NCI-H526 (cell line): Measurements from ENCODE around the gene CPEB2.

Experiments
- DNase-seq, 2 experiments: peaks; one replicate each; lab custom pipeline; 2025; lab: John Stamatoyannopoulos, UW

The CPEB2 gene

DNA sequence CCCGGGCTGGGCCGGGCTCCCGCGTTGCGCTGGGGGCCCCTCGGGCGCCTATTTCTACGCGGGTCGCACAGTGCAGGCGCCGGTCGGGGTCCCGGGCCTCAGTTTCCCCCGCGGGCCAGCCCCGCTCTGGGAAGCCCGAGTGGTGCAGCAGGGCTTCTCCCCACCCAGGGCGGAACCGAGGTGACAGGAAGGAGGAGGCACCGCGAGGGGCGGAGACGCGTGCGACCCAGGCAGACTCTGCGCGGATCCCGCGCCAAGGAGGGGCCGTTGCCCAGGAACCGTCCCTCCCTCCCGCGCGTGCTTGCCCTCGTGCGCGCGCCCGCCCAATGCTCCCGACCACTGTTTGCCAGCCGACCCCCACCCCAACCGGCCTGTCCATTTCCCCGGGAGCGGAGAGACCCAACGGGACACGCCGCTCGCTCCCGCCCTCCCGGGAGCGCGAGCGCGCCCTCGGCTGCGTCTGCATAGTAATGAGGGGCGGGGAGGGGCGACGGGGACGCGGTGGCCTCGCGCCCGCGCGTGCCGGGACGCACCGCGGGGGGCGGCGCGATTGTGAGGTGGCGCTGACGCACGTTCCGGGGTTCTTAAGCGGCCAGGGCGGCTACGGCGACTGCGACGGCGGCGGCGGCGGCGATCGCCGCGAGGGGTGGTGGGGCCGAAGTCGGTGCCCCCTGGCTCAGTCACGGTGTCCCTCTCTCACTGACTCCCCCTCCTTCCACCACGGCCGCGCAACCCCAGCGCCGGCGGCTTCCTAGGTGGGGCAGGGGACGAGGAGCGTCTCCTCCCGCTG is at the start of gene CPEB2:
Gene CPEB2, plus strand, starts transcription at position 613 of the 790 bp plus-strand sequence. CDS start 193 bp downstream, outside the sequence.
- peak in 1 of 2 experiments; percentile 81 for DNase-seq

DNA sequence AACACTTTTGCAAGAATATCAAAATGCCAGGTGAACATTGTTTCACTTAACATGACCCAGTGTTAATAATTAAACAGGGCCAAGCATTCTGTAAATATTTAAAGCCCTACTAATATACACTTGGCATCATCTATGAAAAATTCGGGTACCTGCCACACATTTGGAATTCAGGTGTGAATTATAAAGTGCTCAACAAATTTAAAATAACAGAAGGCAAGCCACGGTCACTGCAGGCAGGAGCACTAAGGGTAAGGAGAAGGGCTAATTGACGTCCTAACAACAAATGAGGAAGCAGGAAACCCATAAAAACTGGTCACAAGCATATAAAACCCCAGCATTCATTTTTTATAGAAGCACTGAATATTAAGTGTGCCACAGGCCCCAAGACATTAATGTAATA is 43.8 kb upstream of the CPEB2 start:
- DNase-seq, result no peak

- no peak for DNase-seq
These were observed 41.0 kb upstream of the CPEB2 start for GRCh38 chr4:14961292-14961691.

GRCh38 chr4:14965071-14965470 is 37.2 kb upstream of the CPEB2 start:
- DNase-seq, result no peak

DNA sequence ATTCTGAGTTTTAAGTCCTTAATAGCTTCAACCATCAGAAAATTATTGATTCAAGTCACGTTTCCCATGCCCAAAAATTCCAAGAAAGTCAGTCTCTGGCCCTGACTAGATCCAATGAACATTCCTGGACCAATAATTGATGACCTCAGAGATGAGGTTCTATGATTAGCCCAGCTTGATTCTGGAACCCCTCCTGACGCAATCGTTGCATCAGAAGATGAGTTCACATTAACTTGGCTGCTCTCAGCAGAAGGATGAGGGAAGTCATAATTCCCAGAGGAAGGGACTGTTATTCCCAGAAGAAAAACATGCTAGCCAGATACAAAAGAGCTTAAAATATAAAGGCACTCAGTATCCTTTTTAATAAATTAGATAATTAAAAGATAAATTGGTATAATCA is 34.3 kb upstream of the CPEB2 start:
- DNase-seq, result no peak

GRCh38 chr4:14977830-14978229 is 24.5 kb upstream of the CPEB2 start:
- no peak for DNase-seq

GRCh38 chr4:14984448-14984847 is 17.8 kb upstream of the CPEB2 start:
- no peak for DNase-seq

DNA sequence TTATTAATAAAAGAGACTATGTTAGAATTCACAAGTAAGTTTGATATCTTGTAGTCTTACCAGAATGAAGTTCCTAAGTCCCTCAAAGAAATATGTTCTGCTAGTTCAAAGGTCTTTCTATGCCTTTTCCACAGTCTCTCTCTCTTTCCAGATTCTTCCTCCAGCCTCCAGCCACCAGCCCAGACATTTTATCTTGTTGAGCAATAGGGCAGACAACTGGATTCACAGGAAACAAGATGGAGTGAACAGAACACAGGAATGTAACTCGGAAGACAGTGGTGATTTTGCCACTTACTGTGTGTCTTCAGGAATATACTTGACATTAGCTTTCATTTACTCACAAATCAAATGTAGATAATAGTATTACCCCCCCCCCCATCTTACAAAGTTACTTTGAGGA is 17.1 kb upstream of the CPEB2 start:
- DNase-seq, result no peak

DNA sequence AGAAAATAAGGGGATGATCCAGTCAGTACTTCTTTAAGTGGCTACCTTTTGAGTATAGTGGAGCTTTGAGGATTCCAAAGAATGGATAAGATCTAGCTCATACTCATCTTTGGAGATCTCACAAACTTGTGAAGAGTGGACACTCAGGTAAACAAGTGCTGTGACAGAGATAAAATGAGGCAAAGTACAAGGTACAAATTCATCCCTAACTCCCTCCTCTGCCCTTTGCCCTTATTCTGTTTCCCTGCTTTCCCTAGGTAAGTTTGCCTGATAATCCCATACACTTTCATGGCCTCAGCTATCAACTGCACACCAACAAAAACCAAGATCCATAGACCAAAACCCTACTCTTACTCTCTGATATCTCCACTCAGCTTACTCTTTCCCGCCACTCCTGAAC is 16.4 kb upstream of the CPEB2 start:
- no peak for DNase-seq

DNA sequence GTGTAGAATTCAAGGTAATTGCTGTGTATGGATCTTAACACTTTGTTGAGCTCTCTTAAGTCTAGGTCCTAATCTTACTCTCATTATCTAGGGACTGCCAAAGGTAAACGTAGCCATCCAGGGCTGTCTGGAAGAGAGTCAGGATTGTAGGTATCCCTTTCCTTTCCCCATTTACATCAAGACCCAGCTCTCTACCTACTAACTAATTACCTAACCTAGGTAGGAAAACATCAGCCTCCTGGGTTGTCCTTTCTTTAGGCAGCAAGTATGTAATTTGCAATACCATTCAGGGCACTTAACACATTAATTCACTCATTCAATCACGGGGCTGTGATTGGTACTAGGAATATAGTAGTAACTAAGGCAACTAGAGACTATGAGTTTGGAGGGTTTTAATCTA is 15.2 kb upstream of the CPEB2 start:
- no peak for DNase-seq

DNA sequence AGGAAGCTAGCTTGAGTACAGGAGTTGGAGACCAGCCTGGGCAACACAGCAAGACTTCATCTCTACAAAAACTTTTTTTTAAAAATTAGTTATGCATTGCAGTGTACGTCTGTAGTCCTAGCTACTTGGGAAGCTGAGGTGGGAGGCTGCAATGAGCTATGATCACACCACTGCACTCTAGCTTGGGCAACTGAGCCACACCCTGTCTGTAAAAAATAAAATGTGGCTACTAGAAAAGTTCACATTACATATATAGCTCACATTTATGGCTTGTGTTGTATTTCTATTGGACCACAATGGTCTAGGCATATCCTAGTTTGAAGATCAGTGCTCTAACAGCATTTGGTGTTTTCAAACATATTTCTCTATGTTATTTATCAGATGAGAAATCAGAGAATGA is 11.8 kb upstream of the CPEB2 start:
- DNase-seq, result no peak

- DNase-seq, result no peak
These were observed 8.0 kb upstream of the CPEB2 start for GRCh38 chr4:14994242-14994641.

DNA sequence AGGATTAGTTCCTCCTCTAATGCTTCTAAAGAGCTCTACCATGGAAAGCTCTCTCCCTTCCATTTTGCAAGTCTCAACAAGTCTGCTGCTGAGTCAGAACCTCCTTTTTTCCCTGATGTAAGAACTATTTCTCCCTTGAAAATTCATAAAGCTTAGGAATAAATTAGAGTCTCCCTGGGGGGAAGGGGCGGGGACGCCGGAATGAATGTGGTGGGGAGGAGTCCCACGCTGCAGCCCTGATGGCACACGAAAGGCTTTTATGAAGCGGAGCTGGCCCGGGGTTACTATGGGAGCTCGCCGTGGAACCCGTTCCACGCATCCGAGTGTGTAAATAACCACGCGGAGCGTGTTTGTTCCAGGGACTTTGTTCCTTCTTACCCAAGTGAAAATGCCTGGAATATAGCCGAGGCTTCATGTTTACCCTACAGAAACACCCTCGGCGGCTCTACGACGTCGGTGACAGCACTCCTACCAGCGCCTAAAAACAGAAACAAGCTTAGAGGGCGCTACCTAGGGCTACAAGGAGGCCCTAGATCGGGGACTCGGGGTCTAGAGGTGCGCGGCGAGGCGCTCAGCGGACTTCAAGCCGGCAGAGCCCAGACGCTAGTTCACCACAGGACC is 923 bp upstream of the CPEB2 start:
- DNase-seq, result peak in 1 of 2 experiments; percentile 15

GRCh38 chr4:15002659-15003400 is 549 bp downstream of the CPEB2 start:
- DNase-seq, result peak; percentile 10 to 53

GRCh38 chr4:15003401-15003890 is 1.2 kb downstream of the CPEB2 start:
- peak in 1 of 2 experiments; percentile 56 for DNase-seq

DNA sequence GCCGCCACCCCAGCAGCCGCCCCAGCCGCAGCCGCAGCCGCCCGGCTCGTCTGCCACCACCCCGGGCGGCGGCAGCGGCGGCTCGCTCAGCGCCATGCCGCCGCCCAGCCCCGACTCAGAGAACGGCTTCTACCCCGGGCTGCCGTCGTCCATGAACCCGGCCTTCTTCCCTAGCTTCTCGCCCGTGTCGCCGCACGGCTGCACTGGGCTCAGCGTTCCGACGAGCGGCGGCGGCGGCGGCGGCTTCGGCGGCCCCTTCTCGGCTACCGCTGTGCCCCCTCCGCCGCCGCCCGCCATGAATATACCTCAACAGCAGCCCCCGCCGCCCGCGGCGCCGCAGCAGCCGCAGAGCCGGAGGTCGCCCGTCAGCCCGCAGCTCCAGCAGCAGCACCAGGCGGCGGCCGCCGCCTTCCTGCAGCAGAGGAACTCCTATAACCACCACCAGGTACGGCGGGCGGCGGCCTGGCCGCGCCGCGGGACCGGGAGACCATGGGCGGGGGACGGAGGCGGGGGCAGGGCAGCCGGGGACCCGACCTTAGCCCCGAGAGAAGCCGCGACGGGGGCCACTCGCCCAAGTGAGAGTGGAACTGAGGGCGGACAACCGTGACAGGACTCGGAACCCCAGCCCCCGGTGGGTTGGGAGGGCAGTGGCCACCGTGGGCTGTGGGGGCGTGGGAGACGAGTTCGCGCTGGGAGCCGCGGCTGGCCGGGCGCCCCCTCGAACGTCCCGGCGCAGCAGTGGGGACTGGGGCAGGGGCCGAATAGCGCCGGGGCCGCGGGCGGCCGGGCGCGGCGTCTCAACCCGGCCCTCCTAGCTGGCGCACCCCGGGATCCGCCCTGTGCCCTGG is 1.8 kb downstream of the CPEB2 start:
- DNase-seq, result peak in 1 of 2 experiments; percentile 56

DNA sequence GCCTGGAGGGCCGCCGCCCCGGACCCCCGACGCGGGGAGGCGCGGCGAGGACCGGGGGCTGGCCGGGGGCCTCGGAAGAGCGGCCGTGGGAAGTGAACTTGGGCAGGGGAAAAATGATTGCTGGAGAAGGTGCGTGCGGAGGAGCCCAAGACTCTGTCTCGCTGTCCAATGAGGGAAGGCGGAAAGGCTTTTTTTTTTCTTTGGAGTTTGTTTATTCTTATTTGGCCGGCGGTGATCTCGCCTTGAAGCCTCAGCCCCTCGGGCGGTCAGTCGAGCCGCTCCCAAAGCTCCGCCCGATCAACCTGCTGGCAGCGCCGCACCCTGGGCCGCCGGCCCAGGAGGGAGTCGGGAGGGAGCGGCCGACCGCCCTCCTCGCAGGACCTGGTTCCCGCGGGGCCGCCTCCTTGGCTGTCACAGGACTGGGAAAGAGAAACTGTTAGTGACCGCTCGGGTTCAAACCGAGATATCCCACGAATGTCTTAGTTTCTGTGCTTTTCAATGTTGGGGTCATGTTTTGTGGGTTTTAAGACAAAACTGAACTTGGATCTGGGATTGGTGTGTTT is 2.5 kb downstream of the CPEB2 start:
- peak in 1 of 2 experiments; percentile 11 for DNase-seq

- no peak for DNase-seq
These were observed 3.3 kb downstream of the CPEB2 start for GRCh38 chr4:15005474-15006115.

DNA sequence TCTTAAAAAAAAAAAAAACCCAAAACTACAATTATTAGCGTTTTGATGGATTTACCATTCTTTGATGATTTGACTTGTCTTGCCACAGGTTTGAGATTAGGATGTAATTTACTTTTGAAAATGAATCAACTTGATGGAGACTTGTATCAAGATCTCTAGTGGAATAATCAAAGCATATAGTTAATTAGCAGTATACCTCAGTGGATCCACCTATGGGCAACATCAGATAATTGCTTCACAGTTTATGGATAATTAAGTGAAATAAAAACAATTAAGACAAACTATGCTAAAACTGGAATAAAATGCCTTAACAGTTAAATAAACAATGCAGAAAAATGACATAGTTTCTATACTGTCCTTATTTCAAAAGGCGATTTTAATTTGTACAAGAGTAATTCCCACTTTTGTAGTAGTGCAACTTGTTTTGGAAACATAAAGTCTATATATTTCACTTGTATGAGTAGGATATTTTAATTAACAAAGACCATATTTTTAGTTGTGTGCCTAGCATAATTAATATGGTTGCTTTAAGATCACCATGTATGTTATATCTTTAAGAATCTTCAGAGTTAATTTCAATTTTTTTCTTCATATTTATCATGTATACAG is 4.2 kb downstream of the CPEB2 start:
- no peak for DNase-seq

GRCh38 chr4:15007201-15007600 is 4.9 kb downstream of the CPEB2 start:
- DNase-seq, result peak in 1 of 2 experiments; percentile 22
